Measurements from ENCODE around the gene GAB1.

GAB1 gene

GRCh38 chr4:143511906-143512305, 175.2 kb downstream of the GAB1 start:
- no peak for FAIRE-seq

DNA sequence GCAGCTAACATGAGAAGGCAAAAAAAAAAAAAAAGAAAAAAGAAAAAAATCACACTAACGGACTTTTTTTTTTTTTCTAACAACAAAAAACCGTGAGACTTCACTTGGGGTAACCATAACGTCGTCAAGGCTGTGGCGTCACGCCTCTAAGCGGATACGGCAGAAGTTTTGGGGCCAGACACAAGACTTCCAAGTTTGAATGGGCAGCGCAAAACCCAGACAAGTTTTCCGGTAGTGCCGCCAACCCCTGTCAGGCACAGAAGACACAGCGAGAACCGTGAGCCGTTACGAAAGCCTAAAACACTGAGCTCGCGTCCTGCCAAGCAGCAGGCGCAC, 176.3 kb downstream of the GAB1 start:
- no peak for FAIRE-seq

DNA sequence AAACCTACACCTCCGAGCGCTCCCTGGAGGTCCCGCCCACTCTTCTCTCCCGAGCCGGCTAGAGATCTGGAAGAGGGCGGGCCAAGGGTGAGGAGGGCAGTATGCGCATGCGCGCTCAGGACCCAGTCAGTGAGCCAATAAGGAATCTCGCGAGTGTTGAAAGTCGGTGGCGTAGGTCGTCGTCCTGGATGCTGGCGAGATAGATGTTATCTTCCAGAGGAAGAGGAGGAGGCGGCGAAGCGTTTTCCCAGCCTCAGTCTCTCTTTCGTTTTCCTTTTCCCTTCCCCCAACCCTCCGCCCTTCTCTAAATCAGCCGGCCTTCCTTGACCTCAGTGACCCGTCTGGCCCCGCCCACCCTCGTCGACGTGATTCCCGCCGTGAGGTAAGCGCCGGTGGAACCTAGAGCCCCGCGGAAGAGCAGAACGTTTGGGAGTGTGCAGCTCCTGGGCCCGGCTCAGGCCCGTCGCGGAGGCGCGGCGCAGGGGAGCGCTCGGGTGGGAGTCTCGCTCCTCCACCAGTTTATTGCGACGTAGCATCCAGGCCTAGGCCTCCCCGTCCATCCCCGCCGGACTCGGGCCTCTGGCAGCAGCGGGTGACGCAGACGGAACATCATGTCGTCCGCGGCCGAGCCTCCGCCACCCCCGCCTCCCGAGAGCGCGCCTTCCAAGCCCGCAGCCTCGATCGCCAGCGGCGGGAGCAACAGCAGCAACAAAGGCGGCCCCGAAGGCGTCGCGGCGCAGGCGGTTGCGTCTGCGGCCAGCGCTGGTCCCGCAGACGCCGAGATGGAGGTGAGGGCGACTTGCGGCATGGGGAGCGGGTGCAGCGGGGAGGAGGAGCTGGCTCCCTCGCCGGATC, 176.9 kb downstream of the GAB1 start, which contains the start of gene SMARCA5:
SMARCA5 (plus strand) TSS at position 389 of the 855 bp plus-strand sequence; CDS start at position 612, 223 bp downstream.
- FAIRE-seq = peak; percentile 71

DNA sequence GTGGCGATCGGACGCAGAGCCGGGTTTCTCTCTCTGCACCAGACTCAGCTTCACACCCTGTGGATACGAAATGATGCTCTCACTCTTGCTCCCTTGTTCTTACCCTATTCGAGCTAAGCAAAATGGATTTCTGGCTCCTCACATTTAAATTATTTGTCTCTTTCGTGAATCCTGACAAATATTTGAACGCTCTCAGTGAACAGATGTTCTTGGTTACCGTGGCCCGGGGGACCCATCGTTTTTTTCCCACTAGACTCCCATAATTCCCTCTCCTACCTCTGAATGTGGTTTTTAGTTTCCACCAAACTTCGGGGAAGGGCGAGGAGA, 177.5 kb downstream of the GAB1 start:
- FAIRE-seq = no peak

- FAIRE-seq = no peak
Measured at GRCh38 chr4:143514497-143514896, 177.8 kb downstream of the GAB1 start.

- FAIRE-seq = no peak
Measured at GRCh38 chr4:143514901-143515300, 178.2 kb downstream of the GAB1 start.

DNA sequence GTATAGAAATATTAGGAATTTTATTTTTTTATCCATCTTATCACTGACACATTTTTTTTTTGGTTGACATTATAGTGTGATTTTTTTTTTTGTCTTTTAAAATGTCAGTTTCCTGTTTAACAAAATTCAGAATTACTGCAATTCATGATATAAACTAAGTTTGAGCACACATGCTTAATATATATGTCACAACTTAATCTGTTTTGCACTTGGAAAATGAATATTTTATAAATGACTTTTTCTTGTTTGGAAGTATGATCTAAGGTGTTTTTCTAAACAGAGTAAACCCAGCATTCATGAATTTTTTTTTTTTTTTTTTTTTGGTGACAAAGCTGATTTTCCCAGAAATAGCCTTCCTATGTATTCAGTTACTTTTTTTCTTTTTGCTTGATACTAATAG, 179.2 kb downstream of the GAB1 start:
- FAIRE-seq = peak; percentile 49

GRCh38 chr4:143517764-143518163, 181.1 kb downstream of the GAB1 start:
- FAIRE-seq = no peak
